ENCODE measurements around the gene OPTC. TPM values are rescaled to one million over a fixed set of nuclear protein-coding genes. Genes with fewer than 3 reads are reported as not detected.

The OPTC gene
- total and polyA plus RNA-seq, 9 donors = 0.08 TPM; not detected in 8

- H3K36me3 ChIP-seq = no peaks in the 10 kb centered on the region
- peak; percentile 57 to 88 (median 81) for DNase-seq
- peak overlapping the region; percentile 56 to 76 for H3K27ac ChIP-seq
- intact Hi-C loops (cut with DNase I) = loop anchor here in 2 of 4 donors (10.0 kb wide), 2 partner anchors 84 to 174 kb away; no protein-coding TSS in a partner anchor
- TF ChIP-seq POLR2A (IDR thresholded peaks at IDR 0.05) = no peak
- TF ChIP-seq EP300 (IDR thresholded peaks at IDR 0.05) = no peak
- no peak for TF ChIP-seq CTCF (IDR thresholded peaks at IDR 0.05)
- 18 to 34% (median 21%) methylated on average over 9 of the region's 9 CpGs for WGBS, 3 donors
- H3K4me1 ChIP-seq (ENCODE audit: insufficient read depth) = peaks cover 4% of the 10 kb centered on the region
- H3K4me3 ChIP-seq = no peak overlapping the region
- no peaks in the 10 kb centered on the region for H3K27me3 ChIP-seq
- no peaks in the 10 kb centered on the region for H3K9me3 ChIP-seq
Measured at GRCh38 chr1:203448521-203449061, 45.4 kb upstream of the OPTC start.

GRCh38 chr1:203450001-203450400 lies 44.0 kb upstream of the OPTC start:
- no peaks in the 10 kb centered on the region for H3K27me3 ChIP-seq
- H3K4me3 ChIP-seq = no peak overlapping the region
- peaks cover 4% of the 10 kb centered on the region for H3K4me1 ChIP-seq (ENCODE audit: insufficient read depth)
- peak overlapping the region in 1 of 2 donors; percentile 17 for H3K27ac ChIP-seq
- no peak for DNase-seq
- WGBS, 3 donors = 61 to 82% (median 69%) methylated on average over 1 of the region's 1 CpG
- H3K36me3 ChIP-seq = no peaks in the 10 kb centered on the region
- intact Hi-C loops (cut with DNase I) = no loop called here
- no peaks in the 10 kb centered on the region for H3K9me3 ChIP-seq
- TF ChIP-seq CTCF (IDR thresholded peaks at IDR 0.05) = no peak
- TF ChIP-seq POLR2A (IDR thresholded peaks at IDR 0.05) = no peak
- no peak for TF ChIP-seq EP300 (IDR thresholded peaks at IDR 0.05)

GRCh38 chr1:203450479-203451149 lies 43.3 kb upstream of the OPTC start:
- H3K9me3 ChIP-seq = no peaks in the 10 kb centered on the region
- H3K36me3 ChIP-seq = no peaks in the 10 kb centered on the region
- no peaks in the 10 kb centered on the region for H3K27me3 ChIP-seq
- H3K4me1 ChIP-seq (ENCODE audit: insufficient read depth) = peaks cover 4% of the 10 kb centered on the region
- intact Hi-C loops (cut with DNase I) = no loop called here
- no peak for DNase-seq
- TF ChIP-seq EP300 (IDR thresholded peaks at IDR 0.05) (no peak), CTCF (IDR thresholded peaks at IDR 0.05) (no peak), POLR2A (IDR thresholded peaks at IDR 0.05) (no peak)
- WGBS, 3 donors = 74 to 77% (median 75%) methylated on average over 17 of the region's 17 CpGs
- H3K4me3 ChIP-seq = no peak overlapping the region
- H3K27ac ChIP-seq = peak overlapping the region in 1 of 2 donors; percentile 17

GRCh38 chr1:203451836-203452784 lies 41.8 kb upstream of the OPTC start:
- Histone ChIP-seq H3K36me3 (no peaks in the 10 kb centered on the region), H3K4me3 (no peak overlapping the region), H3K27ac (no peak overlapping the region), H3K4me1 (ENCODE audit: insufficient read depth) (peaks cover 4% of the 10 kb centered on the region), H3K27me3 (no peaks in the 10 kb centered on the region), H3K9me3 (no peaks in the 10 kb centered on the region)
- intact Hi-C loops (cut with DNase I) = no loop called here
- TF ChIP-seq EP300 (IDR thresholded peaks at IDR 0.05) (no peak), CTCF (IDR thresholded peaks at IDR 0.05) (no peak), POLR2A (IDR thresholded peaks at IDR 0.05) (no peak)
- no peak for DNase-seq
- WGBS, 3 donors = 46 to 61% (median 51%) methylated on average over 2 of the region's 2 CpGs

All from ovary (tissue), 9 donors.